GM19023 (cell line): ENCODE data around the gene TMEM267.
"Not testable (repeated sequence)": the region's sequence is repeated elsewhere in the genome, so short reads cannot be mapped to it uniquely, and the experiment has no call there.

Source experiments
- ATAC-seq: cut with Tn5 transposase; IDR thresholded peaks from one replicate; pipeline ENCODE4 v1.9.1; 2021; ENCODE audit warnings: mild to moderate bottlenecking, moderate library complexity; ENCODE audit not compliant: unreplicated experiment

Gene TMEM267

GRCh38 chr5:43483298-43484105, at the start of gene TMEM267:
TMEM267 (minus strand) TSS chr5:43483865; CDS start chr5:43453969, 29,896 bp downstream.
- peak; percentile 89 for ATAC-seq

GRCh38 chr5:43530648-43531047, 47.0 kb upstream of the TMEM267 start:
- ATAC-seq, result no peak

GRCh38 chr5:43523662-43524072, 40.0 kb upstream of the TMEM267 start:
- no peak for ATAC-seq

- ATAC-seq, result no peak
Observed at GRCh38 chr5:43520615-43521014, 37.0 kb upstream of the TMEM267 start.

GRCh38 chr5:43515678-43516048, 32.0 kb upstream of the TMEM267 start:
- ATAC-seq, result no peak

GRCh38 chr5:43514816-43515677, 31.4 kb upstream of the TMEM267 start, which contains the start of gene C5orf34:
C5orf34 (minus strand) TSS chr5:43515148; CDS start chr5:43509339, 5,809 bp downstream.
- peak; percentile 99 for ATAC-seq

GRCh38 chr5:43514471-43514815, 30.8 kb upstream of the TMEM267 start:
- ATAC-seq, result peak; percentile 20

- no peak for ATAC-seq
Observed at GRCh38 chr5:43514025-43514424, 30.4 kb upstream of the TMEM267 start.

GRCh38 chr5:43511062-43511461, 27.4 kb upstream of the TMEM267 start:
- ATAC-seq, result not testable (repeated sequence)

- ATAC-seq, result no peak
Observed at GRCh38 chr5:43498581-43498980, 14.9 kb upstream of the TMEM267 start.

GRCh38 chr5:43497311-43498104, 13.8 kb upstream of the TMEM267 start:
- no peak for ATAC-seq

GRCh38 chr5:43491326-43491725, 7.7 kb upstream of the TMEM267 start:
- ATAC-seq, result no peak

- no peak for ATAC-seq
Observed at GRCh38 chr5:43486353-43486752, 2.7 kb upstream of the TMEM267 start.

- ATAC-seq, result no peak
Observed at GRCh38 chr5:43485406-43485805, 1.7 kb upstream of the TMEM267 start.

- ATAC-seq, result peak; percentile 76
Observed at GRCh38 chr5:43484106-43484849, 613 bp upstream of the TMEM267 start.

GRCh38 chr5:43482490-43483297, 971 bp downstream of the TMEM267 start:
- ATAC-seq, result no peak

- no peak for ATAC-seq
Observed at GRCh38 chr5:43469671-43470391, 13.8 kb downstream of the TMEM267 start.

- ATAC-seq, result no peak
Observed at GRCh38 chr5:43467100-43467499, 16.6 kb downstream of the TMEM267 start.

- not testable (repeated sequence) for ATAC-seq
Observed at GRCh38 chr5:43465455-43465854, 18.2 kb downstream of the TMEM267 start.
